A549 treated with RU486 at 1 μM for 4 hours (cell line): Measurements from ENCODE around the gene RXFP4. TPM values are rescaled to one million over a fixed set of nuclear protein-coding genes. Genes with fewer than 3 reads are reported as not detected.

ENCODE experiments used
- total RNA-seq: library from RNA; stranded (reverse); fragments of 200-300 nt; extraction: Qiagen RNA extraction; gene quantifications from 5 replicates; pipeline ENCODE4 v1.2.3, GENCODE V29; 2022; ENCODE audit warnings: low read depth

The RXFP4 gene, protein sequence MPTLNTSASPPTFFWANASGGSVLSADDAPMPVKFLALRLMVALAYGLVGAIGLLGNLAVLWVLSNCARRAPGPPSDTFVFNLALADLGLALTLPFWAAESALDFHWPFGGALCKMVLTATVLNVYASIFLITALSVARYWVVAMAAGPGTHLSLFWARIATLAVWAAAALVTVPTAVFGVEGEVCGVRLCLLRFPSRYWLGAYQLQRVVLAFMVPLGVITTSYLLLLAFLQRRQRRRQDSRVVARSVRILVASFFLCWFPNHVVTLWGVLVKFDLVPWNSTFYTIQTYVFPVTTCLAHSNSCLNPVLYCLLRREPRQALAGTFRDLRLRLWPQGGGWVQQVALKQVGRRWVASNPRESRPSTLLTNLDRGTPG
- not detected in 5 replicates for total RNA-seq

DNA sequence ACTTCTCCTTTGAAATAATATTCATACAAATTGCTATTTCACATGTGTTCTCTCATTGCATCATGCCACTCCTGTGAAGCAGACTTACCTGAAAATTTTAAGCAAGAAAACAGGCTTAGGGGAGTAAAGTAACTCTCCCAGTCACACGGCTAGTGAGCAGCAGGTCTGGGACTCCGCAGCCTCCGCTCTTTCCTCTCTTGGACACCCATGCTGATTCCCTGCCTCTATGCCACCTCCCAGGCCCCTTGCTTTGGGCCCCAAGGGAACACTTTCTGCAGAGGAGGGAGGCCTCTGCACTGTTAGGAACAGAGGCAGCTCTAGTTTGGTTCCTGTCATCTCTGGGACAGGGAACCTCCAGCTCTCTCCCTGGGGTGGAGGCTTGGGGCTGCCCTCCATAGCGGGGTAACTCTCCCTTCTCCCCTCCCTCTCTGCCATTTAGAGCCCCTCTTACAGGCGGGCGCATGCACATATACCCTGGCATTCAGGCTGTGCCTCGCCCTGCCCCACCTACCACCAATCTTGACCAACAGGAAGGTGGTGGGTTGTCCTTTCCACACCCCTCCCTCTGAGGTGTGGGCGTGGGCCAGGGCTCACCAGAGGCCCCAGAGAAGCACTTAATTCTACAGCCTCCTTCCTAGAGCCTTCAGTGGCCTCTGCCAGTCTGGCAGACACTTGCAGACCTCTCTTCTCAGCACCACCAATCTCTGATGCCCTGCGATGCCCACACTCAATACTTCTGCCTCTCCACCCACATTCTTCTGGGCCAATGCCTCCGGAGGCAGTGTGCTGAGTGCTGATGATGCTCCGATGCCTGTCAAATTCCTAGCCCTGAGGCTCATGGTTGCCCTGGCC is at the start of gene RXFP4:
TSS of gene RXFP4 (plus strand) at position 646 of the 852 bp plus-strand sequence. CDS start at position 718, 72 bp downstream.

DNA sequence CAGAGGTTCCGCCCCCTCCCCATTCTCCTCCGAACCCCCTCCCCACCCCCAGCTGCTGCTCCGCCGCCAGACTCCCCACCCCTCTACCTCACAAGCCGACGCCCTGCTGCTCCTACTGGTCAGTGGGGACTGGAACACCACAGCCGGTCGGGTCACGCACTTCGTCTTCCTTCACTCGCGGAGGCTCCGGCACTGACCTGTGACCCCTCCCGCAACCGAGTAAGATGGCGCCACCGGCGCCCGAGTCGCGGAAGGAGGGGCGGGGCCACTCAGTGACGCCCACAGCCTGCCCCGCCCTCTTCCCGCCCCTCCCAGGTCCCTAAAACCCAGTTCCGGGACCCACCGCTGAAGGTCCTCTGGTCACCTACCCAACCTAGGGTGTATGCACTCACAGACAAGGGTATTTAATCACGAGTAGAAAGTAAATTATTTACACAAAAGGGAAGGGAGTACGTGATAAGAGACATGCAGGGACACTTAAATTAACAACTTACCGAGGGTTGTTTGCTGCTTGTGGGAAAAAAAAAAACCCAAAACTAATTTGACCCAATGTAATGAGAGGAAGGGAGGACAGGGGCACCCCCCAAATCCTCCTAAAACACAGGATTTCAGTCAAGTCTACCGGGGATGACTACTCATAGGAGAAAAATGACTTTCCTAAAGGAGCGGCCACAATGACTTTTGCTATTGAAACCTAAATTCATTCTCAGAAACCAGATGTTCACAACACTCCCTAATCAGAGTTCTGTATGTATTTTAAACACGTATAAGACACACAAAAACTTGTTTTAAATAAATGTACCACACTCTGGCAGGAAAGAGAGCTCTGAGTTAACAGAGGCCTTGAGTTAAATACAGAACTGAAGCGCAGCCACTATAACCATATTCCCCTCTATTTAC is 30.0 kb upstream of the RXFP4 start, which contains the start of gene RIT1:
TSS of gene RIT1 (minus strand) at position 194 of the 900 bp plus-strand sequence. CDS start 588 bp downstream, outside the sequence.

DNA sequence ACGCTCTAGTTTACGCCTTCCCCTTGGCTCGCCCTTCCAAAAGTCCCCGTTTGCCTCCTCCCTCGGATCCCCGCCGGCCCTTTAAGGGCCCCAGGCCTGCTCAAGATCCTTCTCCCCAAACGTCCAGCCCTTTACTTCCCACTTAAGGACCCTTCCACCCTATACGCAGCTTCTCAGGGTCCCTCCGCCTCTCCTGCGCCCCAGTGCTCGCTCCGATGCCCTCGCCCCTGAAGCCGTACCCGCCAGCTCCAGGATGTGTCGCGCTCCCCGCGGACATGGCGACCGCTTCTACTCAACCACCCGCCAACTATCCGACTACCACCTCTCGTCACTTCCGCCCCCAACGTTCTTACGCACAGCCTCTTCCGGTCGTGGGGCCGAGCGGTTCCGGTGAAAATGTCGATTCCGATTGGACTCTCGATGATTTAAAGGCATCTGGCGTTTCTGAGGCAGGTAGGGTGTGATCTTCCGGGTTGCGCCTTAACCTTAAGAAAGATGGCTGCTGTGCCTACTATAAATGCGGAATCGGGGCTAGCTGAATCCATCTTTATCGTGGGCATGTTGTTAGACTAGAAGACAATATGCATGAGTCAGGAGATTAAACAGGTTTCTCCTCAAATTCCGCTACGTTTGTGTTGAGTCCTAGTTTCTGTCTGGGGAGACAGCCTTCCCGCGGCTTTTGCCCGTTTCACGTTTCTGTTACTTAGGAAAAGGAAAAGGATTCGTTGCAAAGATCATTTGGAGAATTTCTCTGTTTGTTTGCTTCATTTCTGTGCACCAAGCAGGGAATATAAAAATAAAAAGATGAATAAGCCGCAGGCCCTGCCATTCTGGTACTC is 7.1 kb upstream of the RXFP4 start, which contains the start of gene KHDC4:
TSS of gene KHDC4 (minus strand) at position 317 of the 839 bp plus-strand sequence. CDS start at position 277, 40 bp downstream.

DNA sequence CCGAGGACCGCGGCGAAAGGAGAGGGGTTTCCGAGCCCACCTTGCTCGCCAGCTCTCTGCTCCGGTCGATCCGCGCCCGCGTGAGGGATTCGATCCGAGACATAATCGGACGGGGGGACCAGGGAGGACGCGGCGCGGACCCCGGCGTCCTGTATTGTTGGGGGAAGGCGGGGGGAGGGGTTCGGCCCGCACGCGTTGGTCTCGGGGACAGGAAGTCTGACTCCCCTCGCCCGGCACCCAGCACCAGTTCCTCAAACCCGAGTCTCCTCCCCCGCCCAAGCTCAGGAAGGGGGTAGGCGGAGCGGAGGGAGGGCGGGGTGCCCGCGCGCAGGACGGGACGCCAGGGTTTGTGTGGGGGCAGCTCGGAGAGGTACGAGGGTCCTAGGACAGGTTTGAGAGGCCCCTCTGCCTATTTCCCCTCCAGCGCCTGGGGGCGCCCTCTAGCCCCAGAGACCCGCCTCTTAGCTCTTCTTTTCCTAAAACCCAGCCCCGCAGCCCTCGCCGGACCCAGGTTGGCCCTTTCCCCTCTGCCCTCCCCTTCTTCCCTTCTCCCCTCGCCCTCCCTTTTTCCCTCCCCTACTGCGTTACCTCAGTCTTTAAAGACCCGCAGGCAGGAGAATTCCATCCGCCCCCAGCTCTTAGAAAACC is 37.0 kb downstream of the RXFP4 start, which contains the start of gene ARHGEF2:
TSS of gene ARHGEF2 (minus strand) at position 223 of the 648 bp plus-strand sequence. CDS start at position 103, 120 bp downstream.

Other genes starting within 250 kb of the RXFP4 start
- gene GON4L, start 84.4 kb upstream of the RXFP4 start, total RNA-seq: 14.0 to 15.3 TPM (median 14.6 TPM) in 5 replicates
- 0.82 to 1.3 TPM (median 1.1 TPM) in 5 replicates for gene SYT11, start 82.1 kb upstream of the RXFP4 start, total RNA-seq
- 23.9 to 30.3 TPM (median 25.2 TPM) in 5 replicates for gene RIT1, start 30.3 kb upstream of the RXFP4 start, total RNA-seq
- gene KHDC4, start 7.2 kb upstream of the RXFP4 start, total RNA-seq: 20.1 to 27.3 TPM (median 24.9 TPM) in 5 replicates
- gene ARHGEF2, start 36.9 kb downstream of the RXFP4 start, total RNA-seq: 33.7 to 41.6 TPM (median 38.3 TPM) in 5 replicates
- 262 to 286 TPM (median 273 TPM) in 5 replicates for gene SSR2, start 79.3 kb downstream of the RXFP4 start, total RNA-seq
- gene UBQLN4, start 112.2 kb downstream of the RXFP4 start, total RNA-seq: 34.5 to 44.2 TPM (median 40.3 TPM) in 5 replicates
- 155 to 174 TPM (median 157 TPM) in 5 replicates for gene LAMTOR2, start 113.1 kb downstream of the RXFP4 start, total RNA-seq
- 0.24 TPM in 1 of 5 replicates, not detected in the others for gene RAB25, start 119.5 kb downstream of the RXFP4 start, total RNA-seq
- 1.2 to 3.2 TPM (median 2.3 TPM) in 5 replicates for gene MEX3A, start 140.8 kb downstream of the RXFP4 start, total RNA-seq
- 580 to 740 TPM (median 720 TPM) in 5 replicates for gene LMNA, start 173.1 kb downstream of the RXFP4 start, total RNA-seq
- gene SEMA4A, start 211.9 kb downstream of the RXFP4 start, total RNA-seq: 0.17 to 0.53 TPM (median 0.44 TPM) in 5 replicates